Ascending aorta (tissue), 2 donors: ENCODE measurements around the gene ZNF286A. TPM values are rescaled to one million over a fixed set of nuclear protein-coding genes. Genes with fewer than 3 reads are reported as not detected.

ENCODE experiments used
- DNase-seq, 2 donors: peaks; one replicate each; pipeline ENCODE4 v3.0.0-alpha.2; 2019; ENCODE audit warnings: low spot score in 2 of 2
- H3K27ac ChIP-seq, 2 donors: fragments of 200-600 bp; sonication (generic); one replicate each; pipeline ENCODE4 v1.5.1; 2016 to 2017; ENCODE audit warnings: mild to moderate bottlenecking in 1 of 2
- H3K27me3 ChIP-seq: fragments of 200-600 bp; sonication (generic); one replicate; pipeline ENCODE4 v1.5.1; 2017
- H3K36me3 ChIP-seq, 2 donors: fragments of 200-600 bp; sonication (generic); one replicate each; pipeline ENCODE4 v1.5.1; 2016
- H3K4me1 ChIP-seq, 2 donors: fragments of 200-600 bp; sonication (generic); one replicate each; pipeline ENCODE4 v1.5.1; 2016 to 2017; ENCODE audit warnings: mild to moderate bottlenecking in 1 of 2
- H3K4me3 ChIP-seq, 2 donors: fragments of 200-600 bp; sonication (generic); one replicate each; pipeline ENCODE4 v1.5.1; 2016 to 2017; ENCODE audit warnings: mild to moderate bottlenecking in 1 of 2
- H3K9me3 ChIP-seq, 2 donors: fragments of 200-600 bp; sonication (generic); one replicate each; pipeline ENCODE4 v1.5.1; 2016
- intact Hi-C: fragments of 100-400 bp; cut with DNase I; formaldehyde crosslinking; loops from one replicate; pipeline ENCODE4 v1.15.1; 2023
- total RNA-seq: library from RNA; depleted of rRNA; stranded (reverse); fragments of >200 nt; gene quantifications from one replicate; pipeline ENCODE4 v1.1.0, GENCODE V29; 2016
- TF ChIP-seq, protein P1 (sequence below), 3 experiments: fragments of 200-600 bp in 2 of 3; fragments of 450-650 bp in 1 of 3; sonication (generic) in 2 of 3; IDR thresholded peaks; one replicate each; pipeline ENCODE4 v1.5.1; 2016 to 2019; ENCODE audit warnings: antibody characterized with exemption in 3 of 3, mild to moderate bottlenecking in 1 of 3, moderate library complexity in 1 of 3

Gene ZNF286A
- total RNA-seq, 1 donor from 2014 or later = 42.3 TPM

GRCh38 chr17:15654886-15655561, 44.5 kb upstream of the ZNF286A start:
- no peaks in the 10 kb centered on the region for H3K36me3 ChIP-seq
- no peak overlapping the region for H3K4me3 ChIP-seq
- TF ChIP-seq, protein P1, sequence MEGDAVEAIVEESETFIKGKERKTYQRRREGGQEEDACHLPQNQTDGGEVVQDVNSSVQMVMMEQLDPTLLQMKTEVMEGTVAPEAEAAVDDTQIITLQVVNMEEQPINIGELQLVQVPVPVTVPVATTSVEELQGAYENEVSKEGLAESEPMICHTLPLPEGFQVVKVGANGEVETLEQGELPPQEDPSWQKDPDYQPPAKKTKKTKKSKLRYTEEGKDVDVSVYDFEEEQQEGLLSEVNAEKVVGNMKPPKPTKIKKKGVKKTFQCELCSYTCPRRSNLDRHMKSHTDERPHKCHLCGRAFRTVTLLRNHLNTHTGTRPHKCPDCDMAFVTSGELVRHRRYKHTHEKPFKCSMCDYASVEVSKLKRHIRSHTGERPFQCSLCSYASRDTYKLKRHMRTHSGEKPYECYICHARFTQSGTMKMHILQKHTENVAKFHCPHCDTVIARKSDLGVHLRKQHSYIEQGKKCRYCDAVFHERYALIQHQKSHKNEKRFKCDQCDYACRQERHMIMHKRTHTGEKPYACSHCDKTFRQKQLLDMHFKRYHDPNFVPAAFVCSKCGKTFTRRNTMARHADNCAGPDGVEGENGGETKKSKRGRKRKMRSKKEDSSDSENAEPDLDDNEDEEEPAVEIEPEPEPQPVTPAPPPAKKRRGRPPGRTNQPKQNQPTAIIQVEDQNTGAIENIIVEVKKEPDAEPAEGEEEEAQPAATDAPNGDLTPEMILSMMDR (IDR thresholded peaks at IDR 0.05) = no peak
- no peaks in the 10 kb centered on the region for H3K9me3 ChIP-seq
- H3K27me3 ChIP-seq = no peaks in the 10 kb centered on the region
- no peak for DNase-seq
- H3K27ac ChIP-seq = no peak overlapping the region
- peaks cover 0 to 11% of the 10 kb centered on the region in 2 donors for H3K4me1 ChIP-seq
- intact Hi-C loops = loop anchor here (5.0 kb wide), 1 partner anchor 32 kb away; no protein-coding TSS in a partner anchor

- TF ChIP-seq, protein P1 (IDR thresholded peaks at IDR 0.05) = no peak
- Histone ChIP-seq H3K4me3 (no peak overlapping the region), H3K9me3 (no peaks in the 10 kb centered on the region), H3K36me3 (no peaks in the 10 kb centered on the region), H3K27ac (no peak overlapping the region), H3K27me3 (no peaks in the 10 kb centered on the region), H3K4me1 (no peaks in the 10 kb centered on the region)
- intact Hi-C loops = no loop called here
- DNase-seq = no peak
Measured at GRCh38 chr17:15657868-15658267, 41.7 kb upstream of the ZNF286A start.

DNA sequence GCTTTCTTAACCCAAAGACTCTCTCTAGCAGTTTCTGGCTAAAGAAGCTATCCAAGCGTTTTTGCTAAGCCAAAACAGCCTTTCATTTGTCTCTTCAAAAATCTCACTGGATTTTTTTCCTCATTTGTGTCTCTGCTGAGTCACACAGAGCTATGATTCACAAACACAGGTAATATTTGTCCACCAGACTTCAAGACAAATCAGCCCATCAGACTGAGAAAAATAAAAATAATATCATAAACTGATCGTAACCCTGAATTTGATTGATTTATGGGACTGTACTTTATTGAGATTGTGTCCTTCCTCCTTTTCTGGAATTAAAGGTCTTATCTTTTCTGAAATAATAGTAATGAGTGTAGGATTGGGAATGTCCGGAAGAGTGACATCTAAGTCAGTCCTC, 41.3 kb upstream of the ZNF286A start:
- no peak overlapping the region for H3K27ac ChIP-seq
- TF ChIP-seq, protein P1 (IDR thresholded peaks at IDR 0.05) = no peak
- intact Hi-C loops = no loop called here
- H3K27me3 ChIP-seq = no peaks in the 10 kb centered on the region
- no peaks in the 10 kb centered on the region for H3K9me3 ChIP-seq
- H3K4me3 ChIP-seq = no peak overlapping the region
- H3K36me3 ChIP-seq = no peaks in the 10 kb centered on the region
- H3K4me1 ChIP-seq = no peaks in the 10 kb centered on the region
- no peak for DNase-seq

GRCh38 chr17:15659236-15659635, 40.3 kb upstream of the ZNF286A start:
- H3K9me3 ChIP-seq = no peaks in the 10 kb centered on the region
- H3K27me3 ChIP-seq = no peaks in the 10 kb centered on the region
- no peaks in the 10 kb centered on the region for H3K4me1 ChIP-seq
- H3K4me3 ChIP-seq = no peak overlapping the region
- no peaks in the 10 kb centered on the region for H3K36me3 ChIP-seq
- TF ChIP-seq, protein P1 (IDR thresholded peaks at IDR 0.05) = no peak
- DNase-seq = no peak
- intact Hi-C loops = no loop called here
- no peak overlapping the region for H3K27ac ChIP-seq

DNA sequence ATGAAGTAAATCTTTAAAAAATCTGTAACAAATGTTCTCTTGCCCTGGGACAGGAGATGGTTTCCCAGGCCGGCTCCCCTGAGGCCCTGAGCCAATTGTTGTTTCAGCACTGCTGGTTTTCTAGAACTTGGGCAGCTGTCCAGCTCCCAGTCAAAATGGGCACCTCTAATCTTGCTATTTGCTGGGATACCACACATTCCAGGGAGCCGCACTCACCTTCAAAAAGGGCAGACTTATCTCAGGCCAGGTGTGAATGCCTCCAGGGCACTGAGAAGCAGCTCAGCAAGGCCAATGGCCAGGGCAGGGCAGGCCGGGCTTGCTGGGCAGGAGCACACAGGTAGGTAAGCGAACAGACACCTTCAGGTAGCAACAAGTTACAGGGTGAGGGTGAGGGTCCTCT, 39.9 kb upstream of the ZNF286A start:
- no peaks in the 10 kb centered on the region for H3K27me3 ChIP-seq
- intact Hi-C loops = no loop called here
- H3K4me1 ChIP-seq = no peaks in the 10 kb centered on the region
- DNase-seq = no peak
- H3K36me3 ChIP-seq = no peaks in the 10 kb centered on the region
- H3K4me3 ChIP-seq = no peak overlapping the region
- no peaks in the 10 kb centered on the region for H3K9me3 ChIP-seq
- H3K27ac ChIP-seq = no peak overlapping the region
- TF ChIP-seq, protein P1 (IDR thresholded peaks at IDR 0.05) = no peak
